Bronchial epithelial cell (primary cell): ENCODE data around the gene BTC. TPM values are rescaled to one million over a fixed set of nuclear protein-coding genes. Genes with fewer than 3 reads are reported as not detected.

ENCODE experiments used
- DNase-seq: peaks from one replicate; pipeline ENCODE4 v3.0.0-alpha.2; 2010; ENCODE audit warnings: low read depth
- FAIRE-seq: peaks from 2 replicates; lab custom pipeline; 2011; peaks lifted over from hg19 to GRCh38; lab: Jason Lieb, UNC
- H3K27me3 ChIP-seq: 2 replicates; pipeline ENCODE4 v1.5.1; 2011; ENCODE audit warnings: low read length; ENCODE audit not compliant: control insufficient read depth, insufficient read depth
- H3K36me3 ChIP-seq: 2 replicates; pipeline ENCODE4 v1.5.1; 2011; ENCODE audit warnings: low read length; ENCODE audit not compliant: control insufficient read depth, insufficient read depth
- H3K4me3 ChIP-seq: 2 replicates; pipeline ENCODE4 v1.5.1; 2011; ENCODE audit warnings: mild to moderate bottlenecking, low read depth, low read length, control low read depth
- CTCF ChIP-seq: IDR thresholded peaks from 2 replicates; pipeline ENCODE4 v1.5.1; 2011; ENCODE audit warnings: mild to moderate bottlenecking, moderate library complexity, low read length, control low read depth, inconsistent platforms; ENCODE audit not compliant: insufficient read depth, severe bottlenecking
- total RNA-seq: library from RNA; depleted of rRNA; stranded (reverse); fragments of >200 nt; gene quantifications from 2 replicates; pipeline ENCODE4 v1.2.1, GENCODE V29; 2014

Gene BTC
- total RNA-seq, 1 donor from 2014 or later, result 1.1 TPM

GRCh38 chr4:74742185-74742584, 52.1 kb downstream of the BTC start:
- Histone ChIP-seq H3K27me3 (no peaks in the 10 kb centered on the region), H3K36me3 (no peaks in the 10 kb centered on the region), H3K4me3 (no peak overlapping the region)
- DNase-seq (no peak), FAIRE-seq (no peak)
- TF ChIP-seq CTCF, result no peak

DNA sequence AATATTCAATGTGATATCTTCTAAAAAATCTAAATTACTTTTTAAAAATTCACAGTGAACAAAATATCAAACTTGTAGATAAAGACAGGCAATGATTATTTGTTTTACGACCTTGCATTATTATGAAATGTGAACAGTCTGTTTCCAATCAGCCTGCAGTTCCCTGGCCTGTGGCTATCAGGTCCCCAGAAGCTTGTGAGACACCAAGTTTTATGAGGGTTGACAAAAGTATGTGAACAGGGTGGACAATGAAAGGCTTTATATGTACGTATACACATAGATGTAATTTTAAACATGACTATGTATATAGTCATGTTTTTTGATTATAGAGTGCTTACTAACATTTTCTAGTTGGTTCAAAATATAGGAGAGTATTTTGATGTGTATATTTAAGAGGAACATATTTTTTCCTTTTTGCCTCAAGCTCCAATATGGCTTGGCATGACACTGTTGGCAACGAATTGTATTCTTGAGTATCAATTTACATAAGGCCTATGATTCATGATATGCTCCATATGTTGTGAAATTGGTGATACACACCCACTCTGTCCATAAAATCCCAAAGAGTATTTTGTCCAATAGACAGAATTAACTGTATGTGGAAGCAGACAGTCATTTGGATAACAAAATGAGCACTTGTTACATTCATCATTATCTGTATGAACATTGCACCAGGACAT, 55.7 kb downstream of the BTC start:
- no peak for FAIRE-seq
- no peak for TF ChIP-seq CTCF
- peak; percentile 95 for DNase-seq

GRCh38 chr4:74734995-74735394, 59.3 kb downstream of the BTC start:
- Histone ChIP-seq H3K36me3 (no peaks in the 10 kb centered on the region), H3K27me3 (no peaks in the 10 kb centered on the region), H3K4me3 (no peak overlapping the region)
- no peak for DNase-seq
- no peak for FAIRE-seq
- no peak for TF ChIP-seq CTCF

More for the DNA sequence above, 55.7 kb downstream of the BTC start:
- H3K4me3 ChIP-seq, result no peak overlapping the region
- H3K36me3 ChIP-seq, result no peaks in the 10 kb centered on the region
- H3K27me3 ChIP-seq, result no peaks in the 10 kb centered on the region

GRCh38 chr4:74733756-74734155, 60.6 kb downstream of the BTC start:
- Histone ChIP-seq H3K36me3 (no peaks in the 10 kb centered on the region), H3K4me3 (no peak overlapping the region), H3K27me3 (no peaks in the 10 kb centered on the region)
- no peak for TF ChIP-seq CTCF
- DNase-seq (no peak), FAIRE-seq (no peak)

DNA sequence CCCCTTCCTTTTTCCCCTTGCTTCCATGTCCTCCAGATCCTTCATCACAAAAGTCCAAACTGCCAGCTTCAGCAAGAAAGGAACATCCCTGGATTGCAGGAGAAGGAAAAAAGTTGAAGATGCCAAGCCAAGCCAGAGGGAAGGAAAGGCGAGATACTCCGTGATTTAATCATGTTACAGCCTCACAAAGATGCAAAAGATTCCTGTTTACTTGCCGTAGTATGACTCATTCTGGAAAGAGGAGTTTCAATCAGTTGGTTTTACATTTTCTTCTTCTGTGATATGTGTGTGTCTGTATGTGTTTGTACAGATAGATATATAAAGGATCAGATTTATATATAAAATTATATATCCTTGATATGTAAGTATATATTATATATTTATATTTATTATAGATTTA, 69.3 kb downstream of the BTC start:
- no peak overlapping the region for H3K4me3 ChIP-seq
- no peaks in the 10 kb centered on the region for H3K27me3 ChIP-seq
- TF ChIP-seq CTCF, result no peak
- H3K36me3 ChIP-seq, result no peaks in the 10 kb centered on the region
- no peak for FAIRE-seq
- peak; percentile 45 for DNase-seq

DNA sequence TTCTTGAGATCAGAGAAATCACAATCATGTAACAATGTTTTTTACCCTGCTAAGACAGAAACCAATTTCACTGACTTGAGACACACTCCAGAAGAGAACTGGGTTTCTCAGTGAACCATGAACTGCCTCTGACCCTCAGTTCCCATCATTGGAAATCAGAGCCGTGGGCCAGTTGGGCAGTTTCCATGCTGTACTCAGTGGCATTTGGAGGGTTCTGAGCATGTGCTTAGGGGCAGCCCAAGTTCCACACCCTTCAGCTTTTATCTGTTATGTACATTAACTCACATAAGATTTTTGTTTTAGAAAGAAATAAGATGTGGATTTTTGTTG, 77.9 kb downstream of the BTC start:
- TF ChIP-seq CTCF, result no peak
- no peak overlapping the region for H3K4me3 ChIP-seq
- no peaks in the 10 kb centered on the region for H3K36me3 ChIP-seq
- H3K27me3 ChIP-seq, result no peaks in the 10 kb centered on the region
- no peak for FAIRE-seq
- DNase-seq, result no peak
